ENCODE results near the gene MZB1. TPM values are rescaled to one million over a fixed set of nuclear protein-coding genes. Genes with fewer than 3 reads are reported as not detected.
"Not testable (repeated sequence)": the region's sequence is repeated elsewhere in the genome, so short reads cannot be mapped to it uniquely, and the experiment has no call there.

MZB1 gene
- total and polyA plus RNA-seq, 9 donors = 0.50 to 1.8 (median 1.2) TPM; not detected in 1

DNA sequence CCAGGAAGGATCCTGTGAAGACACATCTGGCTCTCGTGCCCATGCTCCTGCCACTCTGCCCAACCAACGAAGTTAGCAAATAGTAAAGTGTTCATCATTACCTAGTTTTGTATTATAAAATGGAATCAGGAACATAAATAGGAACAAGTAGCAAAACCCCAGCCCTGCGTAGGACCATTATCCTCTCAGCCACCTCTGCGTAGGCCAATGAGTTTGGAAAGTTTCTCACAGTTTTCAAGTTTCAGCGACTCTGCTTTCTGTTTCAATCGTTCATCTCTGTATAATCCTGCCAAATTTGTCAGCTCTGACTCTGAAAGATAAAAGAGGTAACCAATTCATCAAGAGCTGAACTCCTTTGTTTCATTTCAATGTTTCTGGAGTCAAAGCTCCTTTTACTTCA, 24.2 kb upstream of the MZB1 start:
- H3K27me3 ChIP-seq = no peaks in the 10 kb centered on the region
- TF ChIP-seq POLR2A (IDR thresholded peaks at IDR 0.05) (no peak), EP300 (IDR thresholded peaks at IDR 0.05) (no peak)
- TF ChIP-seq, protein P1, sequence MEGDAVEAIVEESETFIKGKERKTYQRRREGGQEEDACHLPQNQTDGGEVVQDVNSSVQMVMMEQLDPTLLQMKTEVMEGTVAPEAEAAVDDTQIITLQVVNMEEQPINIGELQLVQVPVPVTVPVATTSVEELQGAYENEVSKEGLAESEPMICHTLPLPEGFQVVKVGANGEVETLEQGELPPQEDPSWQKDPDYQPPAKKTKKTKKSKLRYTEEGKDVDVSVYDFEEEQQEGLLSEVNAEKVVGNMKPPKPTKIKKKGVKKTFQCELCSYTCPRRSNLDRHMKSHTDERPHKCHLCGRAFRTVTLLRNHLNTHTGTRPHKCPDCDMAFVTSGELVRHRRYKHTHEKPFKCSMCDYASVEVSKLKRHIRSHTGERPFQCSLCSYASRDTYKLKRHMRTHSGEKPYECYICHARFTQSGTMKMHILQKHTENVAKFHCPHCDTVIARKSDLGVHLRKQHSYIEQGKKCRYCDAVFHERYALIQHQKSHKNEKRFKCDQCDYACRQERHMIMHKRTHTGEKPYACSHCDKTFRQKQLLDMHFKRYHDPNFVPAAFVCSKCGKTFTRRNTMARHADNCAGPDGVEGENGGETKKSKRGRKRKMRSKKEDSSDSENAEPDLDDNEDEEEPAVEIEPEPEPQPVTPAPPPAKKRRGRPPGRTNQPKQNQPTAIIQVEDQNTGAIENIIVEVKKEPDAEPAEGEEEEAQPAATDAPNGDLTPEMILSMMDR (IDR thresholded peaks at IDR 0.05) = no peak
- H3K4me3 ChIP-seq = no peak overlapping the region
- H3K27ac ChIP-seq = no peak overlapping the region
- H3K4me1 ChIP-seq (ENCODE audit: insufficient read depth) = peaks cover 5% of the 10 kb centered on the region
- intact Hi-C loops (cut with DNase I) = no loop called here
- 81 to 85% (median 82%) methylated on average over 6 of the region's 6 CpGs for WGBS, 3 donors
- H3K36me3 ChIP-seq = no peaks in the 10 kb centered on the region
- H3K9me3 ChIP-seq = no peaks in the 10 kb centered on the region
- DNase-seq = no peak

DNA sequence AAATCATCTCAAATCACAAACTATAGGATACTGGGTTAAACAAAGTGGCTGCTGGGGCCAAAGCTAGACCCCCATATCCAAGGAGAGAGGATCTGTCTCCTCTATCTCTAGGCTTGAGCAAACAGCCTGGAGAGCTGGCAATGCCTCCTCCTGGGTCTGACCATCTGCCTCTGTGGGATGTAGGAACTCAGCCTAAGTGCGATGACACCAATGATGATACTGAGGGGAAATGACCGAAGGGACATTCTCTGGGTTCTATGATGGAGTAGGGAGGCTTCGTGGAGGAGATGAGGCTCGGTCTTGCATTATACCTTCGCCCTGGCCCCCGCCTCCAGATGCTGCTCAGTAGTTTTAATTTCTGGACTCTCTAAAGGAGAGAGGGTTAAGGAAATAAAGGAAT, 23.4 kb upstream of the MZB1 start:
- H3K27ac ChIP-seq = no peak overlapping the region
- H3K4me3 ChIP-seq = no peak overlapping the region
- 96 to 98% (median 96%) methylated on average over 6 of the region's 6 CpGs for WGBS, 3 donors
- no peak for DNase-seq
- H3K27me3 ChIP-seq = no peaks in the 10 kb centered on the region
- intact Hi-C loops (cut with DNase I) = no loop called here
- peaks cover 5% of the 10 kb centered on the region for H3K4me1 ChIP-seq (ENCODE audit: insufficient read depth)
- TF ChIP-seq EP300 (IDR thresholded peaks at IDR 0.05) (no peak), POLR2A (IDR thresholded peaks at IDR 0.05) (no peak)
- TF ChIP-seq, protein P1 (IDR thresholded peaks at IDR 0.05) = no peak
- H3K9me3 ChIP-seq = no peaks in the 10 kb centered on the region
- no peaks in the 10 kb centered on the region for H3K36me3 ChIP-seq

DNA sequence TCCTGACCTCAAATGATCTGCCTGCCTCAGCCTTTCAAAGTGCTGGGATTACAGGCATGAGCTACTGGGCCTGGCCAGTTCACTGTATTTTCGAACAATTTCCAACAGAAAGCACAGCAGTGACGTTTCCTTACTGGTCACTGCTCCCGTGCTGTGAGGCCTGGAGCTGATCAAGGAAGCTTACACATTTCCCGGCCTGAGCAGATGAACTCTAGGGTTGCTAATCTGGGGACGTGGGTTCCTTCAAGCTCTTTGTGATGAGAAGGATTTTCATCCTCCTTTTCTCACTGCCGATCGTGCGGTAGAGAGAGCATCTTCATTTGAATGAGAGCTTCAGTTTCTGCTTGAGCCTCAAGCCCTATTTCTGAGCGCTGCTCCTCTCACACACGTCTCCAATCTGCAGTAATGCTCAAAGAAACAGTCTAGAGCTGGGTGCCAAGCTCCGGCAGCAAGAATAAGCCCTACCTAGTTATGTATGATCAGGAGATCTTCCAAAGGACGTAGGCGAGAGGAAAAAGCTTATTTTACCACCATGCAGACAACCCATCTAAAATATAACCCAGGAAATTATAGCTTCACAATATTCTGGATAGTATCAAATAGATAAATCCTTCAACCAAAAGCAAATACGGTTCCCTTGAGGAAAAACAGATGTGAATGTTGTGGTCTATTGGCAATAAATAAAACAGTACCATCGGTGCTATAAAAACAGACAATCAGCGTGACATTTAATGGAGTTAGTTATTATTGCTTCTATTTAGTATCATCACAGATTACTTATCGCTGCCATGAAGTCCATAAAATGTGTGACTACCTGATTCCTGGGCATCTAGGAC, 21.5 kb upstream of the MZB1 start:
- H3K36me3 ChIP-seq = no peaks in the 10 kb centered on the region
- no peak for DNase-seq
- WGBS, 3 donors = 61 to 73% (median 70%) methylated on average over 17 of the region's 17 CpGs
- no peak overlapping the region for H3K4me3 ChIP-seq
- intact Hi-C loops (cut with DNase I) = no loop called here
- H3K9me3 ChIP-seq = no peaks in the 10 kb centered on the region
- H3K27ac ChIP-seq = no peak overlapping the region
- H3K4me1 ChIP-seq (ENCODE audit: insufficient read depth) = no peaks in the 10 kb centered on the region
- TF ChIP-seq POLR2A (IDR thresholded peaks at IDR 0.05) (no peak), EP300 (IDR thresholded peaks at IDR 0.05) (no peak)
- TF ChIP-seq, protein P1 (IDR thresholded peaks at IDR 0.05) = no peak
- no peaks in the 10 kb centered on the region for H3K27me3 ChIP-seq

DNA sequence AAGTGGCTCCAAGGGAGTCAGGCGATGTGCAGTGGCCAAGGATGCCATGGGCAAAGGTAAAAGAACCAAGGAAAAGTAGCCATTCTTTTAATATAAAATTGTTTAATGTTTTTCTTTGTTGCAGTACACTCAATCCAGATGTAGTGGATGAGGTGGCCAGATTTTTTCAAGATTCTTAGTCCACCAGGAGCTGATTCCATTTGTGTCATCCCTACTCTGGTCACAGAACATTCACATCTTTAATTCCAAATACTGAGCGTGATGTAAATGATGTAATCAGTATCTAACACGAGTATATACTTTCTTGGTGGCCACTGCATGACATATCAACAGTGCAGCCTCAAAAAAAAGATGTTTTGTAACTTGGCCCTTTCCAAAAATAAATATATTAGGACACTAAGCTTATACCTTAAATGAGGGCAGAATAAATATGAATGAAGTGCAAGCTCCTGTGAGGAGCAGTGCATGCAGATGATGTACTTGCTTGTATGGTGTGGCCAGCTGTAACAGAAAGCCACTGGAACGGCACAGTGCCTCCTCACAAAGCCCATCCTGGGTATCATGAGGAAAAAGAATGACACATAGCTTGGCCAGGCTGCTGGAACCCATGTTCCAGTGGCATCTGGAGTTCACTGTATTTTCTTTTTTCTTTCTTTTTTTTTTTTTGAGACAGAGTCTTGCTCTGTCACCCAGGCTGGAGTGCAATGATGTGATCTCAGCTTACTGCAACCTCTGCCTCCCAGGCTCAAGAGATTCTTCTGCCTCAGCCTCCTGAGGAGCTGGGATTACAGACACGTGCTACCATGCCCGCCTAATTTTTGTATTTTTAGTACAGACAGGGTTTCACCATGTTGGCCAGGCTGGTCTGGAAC, 20.6 kb upstream of the MZB1 start:
- H3K27me3 ChIP-seq = no peaks in the 10 kb centered on the region
- no peak for DNase-seq
- H3K9me3 ChIP-seq = no peaks in the 10 kb centered on the region
- TF ChIP-seq EP300 (IDR thresholded peaks at IDR 0.05) (no peak), POLR2A (IDR thresholded peaks at IDR 0.05) (no peak)
- TF ChIP-seq, protein P1 (IDR thresholded peaks at IDR 0.05) = no peak
- H3K36me3 ChIP-seq = no peaks in the 10 kb centered on the region
- intact Hi-C loops (cut with DNase I) = no loop called here
- H3K4me1 ChIP-seq (ENCODE audit: insufficient read depth) = no peaks in the 10 kb centered on the region
- 65 to 72% (median 68%) methylated on average over 6 of the region's 6 CpGs for WGBS, 3 donors
- no peak overlapping the region for H3K4me3 ChIP-seq
- H3K27ac ChIP-seq = no peak overlapping the region

DNA sequence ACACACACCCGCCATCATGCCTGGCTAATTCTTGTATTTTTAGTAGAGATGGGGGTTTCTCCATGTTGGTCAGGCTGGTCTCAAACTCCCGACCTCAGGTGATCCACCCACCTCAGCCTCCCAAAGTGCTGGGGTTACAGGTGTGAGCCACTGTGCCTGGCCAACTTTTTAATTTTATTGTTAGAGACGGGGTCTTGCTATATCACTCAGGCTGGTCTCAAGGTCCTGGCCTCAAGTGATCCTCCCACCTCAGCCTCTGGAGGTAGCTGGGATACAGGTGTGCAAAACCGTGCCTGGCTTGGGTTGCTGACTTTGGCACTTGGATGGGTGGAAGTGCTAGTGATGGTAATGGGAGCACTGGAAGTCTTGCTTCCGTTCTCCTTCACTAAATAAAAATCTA, 19.4 kb upstream of the MZB1 start:
- H3K27me3 ChIP-seq; H3K27ac ChIP-seq; intact Hi-C loops (cut with DNase I); H3K4me1 ChIP-seq (ENCODE audit: insufficient read depth); H3K4me3 ChIP-seq; H3K9me3 ChIP-seq; H3K36me3 ChIP-seq; DNase-seq: not testable (repeated sequence)
- WGBS, 3 donors = 74 to 84% (median 84%) methylated on average over 5 of the region's 5 CpGs
